HuH-7.5 (cell line): ENCODE data around the gene SEMA4D.

Source experiments
- DNase-seq: peaks from one replicate; pipeline ENCODE4 v3.0.0; 2011; ENCODE audit warnings: low spot score

SEMA4D gene

DNA sequence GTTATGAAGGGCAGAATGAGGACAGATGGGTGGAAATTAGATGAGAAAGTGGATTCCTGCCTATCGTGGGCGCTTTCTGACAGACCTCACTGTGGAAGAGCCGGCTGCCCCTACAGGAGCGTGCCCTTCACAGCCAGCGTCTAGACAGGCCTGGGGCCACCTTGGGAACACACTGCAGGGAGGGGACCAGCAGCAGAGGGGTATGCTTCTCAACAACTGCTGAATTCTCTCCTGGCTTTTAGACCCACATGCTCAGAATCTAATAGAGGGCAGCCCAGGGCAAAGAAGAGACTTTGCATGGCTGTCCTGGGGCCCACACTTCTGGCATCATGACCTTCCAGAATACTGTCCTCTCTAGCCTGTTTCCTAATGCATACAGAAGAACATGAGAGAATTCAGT lies 2.1 kb upstream of the SEMA4D start:
- no peak for DNase-seq

GRCh38 chr9:89498852-89499480 lies 1.1 kb upstream of the SEMA4D start:
- no peak for DNase-seq

- no peak for DNase-seq
Observed at GRCh38 chr9:89497257-89497963, 503 bp downstream of the SEMA4D start.

DNA sequence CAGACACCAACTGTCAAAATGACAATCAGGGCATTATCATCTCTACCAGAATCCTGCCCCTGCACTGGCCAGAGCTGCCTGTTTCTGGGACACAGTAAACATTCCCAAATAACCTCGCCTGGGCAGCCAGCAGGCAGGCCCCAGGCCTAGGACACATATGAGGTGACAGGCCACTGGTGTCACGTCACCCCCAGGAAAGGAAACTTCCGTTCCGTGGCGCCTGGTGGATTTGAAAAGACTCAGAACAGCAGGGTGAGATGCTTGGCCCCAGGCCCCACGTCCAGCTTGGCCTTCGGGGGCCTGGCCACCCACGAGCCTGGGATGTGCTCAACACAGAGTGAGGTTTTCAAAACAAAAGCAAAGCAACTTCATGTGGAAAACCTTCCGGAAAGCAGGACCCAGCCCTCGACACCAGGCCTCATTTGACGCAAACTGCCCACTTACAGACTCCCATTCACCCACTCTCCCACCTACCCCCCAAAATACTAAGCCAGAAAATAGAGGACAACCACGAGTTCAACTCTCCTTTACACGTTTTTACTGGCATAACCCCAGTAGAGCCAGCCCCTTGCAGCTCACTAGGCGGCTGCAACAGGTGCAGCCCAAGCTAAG lies 1.2 kb downstream of the SEMA4D start:
- DNase-seq = no peak

DNA sequence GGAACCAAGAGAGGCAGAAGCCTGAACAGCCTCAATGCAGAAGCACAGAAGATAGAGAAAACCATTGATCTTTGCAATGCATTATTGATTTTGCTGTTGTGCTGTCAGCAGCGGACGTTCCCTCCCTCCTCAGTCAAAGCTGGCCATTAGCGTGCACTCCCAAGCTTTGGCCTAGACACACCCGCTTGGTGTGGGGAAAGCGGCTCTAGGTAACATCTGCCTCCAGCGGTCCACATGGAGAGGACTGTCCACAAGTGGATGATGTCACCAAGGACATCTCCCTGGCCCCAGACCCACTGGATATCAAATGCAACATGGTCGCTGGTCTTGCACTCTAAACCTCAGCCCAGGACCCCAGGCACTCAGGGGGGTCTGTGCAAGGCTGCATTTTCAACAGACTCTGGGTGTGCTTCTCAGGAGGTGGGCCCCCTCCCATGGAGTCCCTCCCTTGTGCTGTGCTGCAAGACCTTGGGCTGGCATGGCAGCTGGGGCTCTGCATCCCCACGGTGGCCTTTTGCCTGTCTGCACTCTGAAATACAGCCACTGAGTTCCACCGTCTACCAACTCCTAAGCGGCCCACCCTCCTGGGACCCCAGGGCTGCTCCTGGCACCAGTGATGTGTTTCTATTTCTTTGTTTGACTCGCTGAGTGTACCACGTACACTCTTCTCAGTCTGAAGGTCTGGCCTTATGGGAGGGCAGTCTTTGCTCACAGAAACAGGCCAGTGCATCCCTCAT lies 1.9 kb downstream of the SEMA4D start:
- DNase-seq = no peak

- DNase-seq = no peak
Observed at GRCh38 chr9:89494199-89494598, 3.7 kb downstream of the SEMA4D start.

GRCh38 chr9:89493671-89494070 lies 4.2 kb downstream of the SEMA4D start:
- DNase-seq = no peak

- no peak for DNase-seq
Observed at GRCh38 chr9:89493181-89493580, 4.7 kb downstream of the SEMA4D start.

- DNase-seq = no peak
Observed at GRCh38 chr9:89492586-89492985, 5.3 kb downstream of the SEMA4D start.

- DNase-seq = no peak
Observed at GRCh38 chr9:89491694-89492093, 6.2 kb downstream of the SEMA4D start.

DNA sequence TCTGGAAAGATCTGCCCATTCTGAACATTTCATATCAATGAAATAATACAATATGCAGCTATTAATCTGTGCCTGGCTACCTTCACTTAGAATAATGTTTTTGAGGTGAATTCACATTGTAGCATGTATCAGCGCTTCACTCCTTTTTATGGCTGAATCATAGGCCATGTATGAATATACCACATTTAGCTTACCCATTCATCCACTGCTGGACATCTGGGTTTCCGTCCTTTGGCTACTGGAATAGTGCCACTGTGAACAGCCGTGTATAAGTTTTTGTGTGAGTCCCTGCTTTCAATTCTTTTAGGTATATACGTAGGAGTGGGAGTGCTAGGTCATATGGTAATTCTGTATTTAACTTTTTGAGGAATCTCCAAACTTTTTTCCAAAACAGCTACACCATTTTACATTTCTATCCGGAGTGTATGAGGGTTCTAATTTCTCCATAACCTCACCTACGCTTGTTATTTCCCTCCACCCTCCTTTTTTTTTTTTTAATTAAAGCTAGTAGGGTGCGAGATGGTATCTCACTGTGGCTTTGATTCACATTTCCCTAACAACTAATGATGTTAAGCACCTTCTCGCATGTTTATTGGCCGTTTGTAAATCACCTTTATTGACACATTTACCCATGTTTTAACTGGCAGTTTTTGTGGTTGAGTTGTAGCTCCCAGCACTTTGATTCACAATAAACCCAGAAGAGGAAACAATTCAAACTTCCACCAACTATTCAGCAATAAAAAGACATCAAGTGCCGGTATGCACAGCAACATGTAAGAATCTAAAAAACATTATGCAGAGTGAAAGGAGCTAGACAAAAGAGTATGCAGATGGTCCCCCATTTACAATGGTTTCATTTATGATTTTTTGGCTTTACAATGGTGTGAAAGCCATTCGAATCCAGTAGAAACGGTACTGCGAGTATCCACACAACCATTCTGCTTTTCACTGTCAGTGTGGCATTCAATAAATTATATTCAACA lies 8.1 kb downstream of the SEMA4D start:
- DNase-seq = no peak

- no peak for DNase-seq
Observed at GRCh38 chr9:89488936-89489335, 9.0 kb downstream of the SEMA4D start.

DNA sequence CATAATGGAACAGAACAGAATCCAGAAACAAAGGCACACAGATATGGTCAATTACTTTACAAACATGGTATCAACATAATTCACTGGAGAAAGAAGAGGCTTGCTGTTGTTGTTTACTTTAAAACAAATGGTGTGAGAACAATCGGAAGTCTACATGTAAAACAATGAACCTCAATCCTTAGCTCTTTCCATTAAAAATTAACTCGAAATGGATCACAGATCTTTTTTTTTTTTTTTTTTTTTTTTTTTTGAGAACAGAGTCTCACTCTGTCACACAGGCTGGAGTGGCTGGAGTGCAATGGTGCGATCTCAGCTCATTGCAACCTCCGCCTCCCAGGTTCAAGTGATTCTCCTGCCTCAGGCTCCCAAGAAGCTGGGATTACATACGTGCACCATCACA lies 9.8 kb downstream of the SEMA4D start:
- no peak for DNase-seq

DNA sequence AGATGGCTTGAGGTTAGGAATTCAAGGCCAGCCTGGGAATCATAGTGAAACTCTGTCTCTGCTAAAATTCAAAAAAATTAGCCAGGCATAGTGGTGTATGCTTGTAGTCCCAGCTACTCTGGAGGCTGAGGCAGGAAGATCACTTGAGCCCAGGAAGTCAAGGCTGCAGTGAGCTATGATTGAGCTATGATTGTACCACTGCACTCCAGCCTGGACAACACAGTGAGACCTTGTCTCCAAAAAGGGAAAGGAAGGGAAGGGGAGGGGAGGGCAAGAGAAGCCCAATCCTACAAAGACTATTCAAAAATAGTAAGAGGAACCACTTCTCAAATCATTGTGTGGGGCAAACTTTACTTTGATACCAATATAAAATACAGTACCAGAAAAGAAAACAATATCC lies 11.2 kb downstream of the SEMA4D start:
- DNase-seq = no peak

DNA sequence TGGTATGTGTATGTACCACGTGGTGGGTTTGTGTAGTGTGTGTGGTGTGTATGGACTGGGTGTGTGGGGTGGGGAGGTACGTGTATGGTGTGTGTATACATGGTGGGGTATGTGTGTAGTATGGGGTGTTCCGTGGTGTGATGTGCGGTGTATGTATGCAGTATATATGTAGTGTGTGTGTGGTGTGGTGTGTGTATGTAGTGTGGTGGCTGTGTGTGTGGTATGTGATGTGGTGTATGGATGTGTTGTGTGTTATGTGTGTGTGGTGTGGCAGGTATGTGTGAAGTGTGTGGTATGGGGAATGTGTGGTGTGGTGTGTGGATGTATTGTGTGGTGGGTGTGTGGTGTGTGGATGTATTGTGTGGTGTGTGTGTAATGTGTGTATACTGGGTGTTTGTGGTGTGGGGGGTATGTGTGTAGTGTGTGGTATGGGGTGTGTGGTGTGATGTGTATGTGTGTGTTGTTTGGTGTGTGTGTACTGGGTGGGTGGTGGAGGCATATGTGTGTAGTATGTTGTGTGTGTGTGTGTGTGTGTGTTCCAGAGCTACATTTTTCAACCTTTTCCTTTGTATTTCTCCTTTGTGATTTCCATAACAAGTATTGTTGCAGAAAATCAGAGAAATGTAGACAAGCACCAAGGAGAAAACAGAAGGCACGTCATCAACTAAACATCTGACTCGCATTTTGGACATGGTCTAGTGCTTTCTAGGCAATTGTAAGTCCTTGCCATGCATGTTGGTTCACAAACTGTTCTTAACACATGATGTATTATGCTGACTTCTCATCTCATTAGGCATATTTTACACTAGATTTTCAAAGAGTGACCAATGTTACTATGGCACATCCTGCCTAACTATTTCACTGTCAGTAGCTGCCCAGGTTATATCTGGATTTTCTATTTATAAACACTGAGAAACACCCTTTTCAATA lies 13.2 kb downstream of the SEMA4D start:
- DNase-seq = no peak

DNA sequence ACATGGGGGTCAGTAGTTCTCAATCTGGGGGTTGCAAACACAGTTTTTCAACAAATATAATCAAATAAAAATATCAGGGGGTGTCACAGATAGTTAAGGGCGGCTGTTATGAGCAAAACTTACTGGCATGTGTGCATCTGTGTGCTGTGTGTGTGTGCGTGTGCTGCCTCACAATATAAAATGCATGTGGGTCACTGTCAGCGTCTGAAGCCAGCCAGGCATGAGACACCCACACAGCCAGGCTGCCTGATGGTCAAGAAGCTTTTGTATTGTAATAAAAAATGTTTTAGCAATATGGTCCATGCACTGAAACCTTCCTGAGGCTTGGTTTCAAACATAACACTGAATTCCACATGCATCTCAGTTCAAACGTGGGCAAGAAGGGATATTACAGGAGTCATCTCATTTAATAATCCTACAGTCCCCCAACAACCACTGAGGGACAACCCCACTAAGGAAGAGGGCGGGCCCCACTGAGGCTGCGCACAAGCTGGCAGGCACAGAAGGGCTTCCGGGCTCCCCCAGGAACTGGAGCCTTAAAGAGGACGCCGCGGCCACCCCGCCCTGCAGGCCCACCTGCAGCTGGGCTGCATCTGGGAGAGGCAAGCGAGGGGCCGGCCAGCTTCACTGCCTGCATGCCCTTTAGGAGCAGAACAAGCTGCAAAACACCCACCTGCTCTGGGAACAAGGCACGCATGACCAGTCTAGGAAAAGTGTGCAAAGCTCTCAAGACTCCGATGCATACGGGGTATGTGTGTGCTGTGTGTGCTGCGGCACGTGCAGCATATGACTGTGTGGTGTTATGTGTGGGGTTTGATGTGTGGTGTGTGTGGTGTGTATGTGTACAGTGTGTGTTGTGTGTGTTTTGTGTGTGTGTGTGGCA lies 14.1 kb downstream of the SEMA4D start:
- no peak for DNase-seq

DNA sequence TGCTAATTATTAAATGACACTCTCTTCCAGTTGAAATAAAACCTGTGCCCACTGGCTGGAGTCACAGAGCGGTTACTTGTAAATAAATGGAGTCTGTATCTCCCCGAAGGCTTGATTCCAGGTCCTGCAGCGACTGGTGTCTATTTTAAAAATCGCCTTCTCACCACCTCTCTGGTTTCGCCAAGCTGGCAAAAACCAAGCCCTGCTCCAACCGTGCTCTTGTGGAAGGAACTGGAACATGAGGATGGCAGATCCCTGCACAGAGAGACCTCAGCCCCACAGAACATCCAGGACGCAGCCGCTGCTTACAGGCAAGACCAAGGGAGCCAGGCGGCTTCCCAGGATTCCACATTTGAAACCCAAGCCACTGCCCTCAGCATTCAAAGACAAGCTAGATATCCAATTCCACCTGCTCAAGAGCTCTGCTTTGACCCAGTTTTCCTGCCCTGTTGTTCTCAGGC lies 15.0 kb downstream of the SEMA4D start:
- no peak for DNase-seq

GRCh38 chr9:89482056-89482851 lies 15.7 kb downstream of the SEMA4D start:
- no peak for DNase-seq

DNA sequence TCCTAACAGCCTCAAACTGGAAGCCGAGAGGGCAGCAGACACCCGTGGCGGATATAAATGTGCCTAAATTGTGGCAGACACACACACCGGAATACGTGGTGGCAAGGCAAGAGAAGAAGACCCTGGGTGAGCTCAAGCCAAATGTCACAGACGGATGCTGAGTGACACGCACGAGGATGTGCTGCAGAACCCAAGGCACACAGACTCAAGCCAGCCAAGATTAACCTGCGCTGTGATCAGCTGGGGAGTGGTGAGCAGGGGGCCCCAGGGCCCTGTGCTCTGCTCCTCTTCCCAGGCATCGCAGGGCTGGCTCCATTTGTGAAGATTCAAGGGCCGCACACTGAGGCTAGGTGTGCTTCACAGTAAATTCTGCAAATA lies 16.4 kb downstream of the SEMA4D start:
- DNase-seq = no peak
